Stimulated activated CD8-positive, alpha-beta memory T cell treated with anti-CD3 and anti-CD28 coated beads, Interleukin-4, amount 100 ng/mL, for 1 hour (primary cell): ENCODE data around the gene DCPS.
"Not testable (repeated sequence)": the region's sequence is repeated elsewhere in the genome, so short reads cannot be mapped to it uniquely, and the experiment has no call there.

Experiments
- DNase-seq, 2 donors: peaks; one replicate each; pipeline ENCODE4 v3.0.0-alpha.2; 2020; ENCODE audit warnings: low read depth in 2 of 2, low spot score in 1 of 2

Gene DCPS, protein sequence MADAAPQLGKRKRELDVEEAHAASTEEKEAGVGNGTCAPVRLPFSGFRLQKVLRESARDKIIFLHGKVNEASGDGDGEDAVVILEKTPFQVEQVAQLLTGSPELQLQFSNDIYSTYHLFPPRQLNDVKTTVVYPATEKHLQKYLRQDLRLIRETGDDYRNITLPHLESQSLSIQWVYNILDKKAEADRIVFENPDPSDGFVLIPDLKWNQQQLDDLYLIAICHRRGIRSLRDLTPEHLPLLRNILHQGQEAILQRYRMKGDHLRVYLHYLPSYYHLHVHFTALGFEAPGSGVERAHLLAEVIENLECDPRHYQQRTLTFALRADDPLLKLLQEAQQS

DNA sequence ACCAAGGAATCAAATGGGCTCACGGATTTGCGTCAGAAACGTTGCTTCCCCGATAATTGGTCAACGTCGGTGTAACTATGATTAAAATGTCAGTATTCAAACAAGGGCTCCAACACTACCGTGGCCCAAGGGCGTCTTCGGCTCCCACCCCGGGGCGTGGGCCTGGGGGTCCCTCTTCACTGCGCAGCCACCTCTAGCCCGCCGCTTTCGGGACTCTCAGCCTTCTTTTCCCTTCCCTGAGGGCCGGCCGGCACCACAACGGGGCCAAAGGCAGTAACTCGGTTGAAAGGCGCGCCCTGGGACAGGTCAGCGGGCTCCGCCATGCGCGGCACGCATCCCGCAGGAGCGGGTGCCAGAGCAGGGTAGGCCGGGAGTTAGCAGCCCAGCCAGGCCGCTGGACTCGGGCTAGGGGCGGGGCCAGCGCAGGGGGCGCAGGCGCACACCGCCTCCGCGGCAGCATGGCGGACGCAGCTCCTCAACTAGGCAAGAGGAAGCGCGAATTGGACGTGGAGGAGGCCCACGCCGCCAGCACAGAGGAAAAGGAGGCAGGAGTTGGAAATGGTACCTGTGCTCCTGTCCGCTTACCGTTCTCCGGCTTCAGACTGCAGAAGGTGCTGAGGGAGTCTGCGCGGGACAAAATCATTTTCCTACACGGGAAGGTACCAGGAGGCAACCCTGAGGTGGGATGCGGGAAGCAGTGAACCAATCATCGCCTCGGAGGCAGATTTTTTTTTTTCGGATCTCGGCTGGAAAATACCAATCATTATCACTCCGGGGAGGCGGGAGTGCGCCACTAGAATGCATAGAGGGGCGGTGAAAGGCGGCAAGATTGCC lies at the start of gene DCPS:
TSS of gene DCPS (plus strand) at position 438 of the 834 bp plus-strand sequence. CDS start at position 459, 21 bp downstream.
- DNase-seq, result peak; percentile 68

DNA sequence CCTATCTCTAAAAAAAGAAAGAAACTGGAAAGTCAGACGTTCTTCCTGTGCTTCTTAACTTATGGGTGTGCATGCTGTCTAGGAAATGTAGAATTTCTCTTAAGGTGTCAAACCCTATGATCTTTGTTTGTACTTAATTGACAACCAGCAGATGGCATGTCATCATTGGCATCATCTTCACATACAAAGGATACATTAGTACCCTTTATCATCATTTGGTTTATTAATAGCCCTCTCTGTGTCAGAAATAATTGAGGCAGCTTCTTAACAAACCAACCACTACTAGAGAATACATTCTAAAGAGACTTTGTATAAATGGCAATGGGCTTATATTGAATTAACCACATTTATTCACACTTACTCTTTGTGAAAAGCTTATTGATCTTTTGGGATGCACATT lies 49.0 kb upstream of the DCPS start:
- no peak for DNase-seq

DNA sequence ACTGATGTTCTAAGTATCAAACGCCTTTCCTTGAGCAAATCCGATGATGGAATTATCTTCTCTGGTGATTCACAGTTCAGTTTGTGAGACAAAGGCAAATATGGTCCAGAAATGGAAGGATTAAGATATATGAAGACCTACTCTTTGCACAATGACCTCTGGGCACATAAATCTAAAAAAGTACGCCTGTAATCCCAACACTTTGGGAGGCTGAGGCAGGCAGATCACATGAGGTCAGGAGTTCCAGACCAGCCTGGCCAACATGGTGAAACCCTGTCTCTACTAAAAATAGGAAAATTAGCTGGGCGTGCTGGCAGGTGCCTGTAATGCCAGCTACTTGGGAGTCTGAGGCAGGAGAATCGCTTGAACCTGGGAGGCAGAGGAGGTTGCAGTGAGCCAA lies 48.4 kb upstream of the DCPS start:
- not testable (repeated sequence) for DNase-seq

DNA sequence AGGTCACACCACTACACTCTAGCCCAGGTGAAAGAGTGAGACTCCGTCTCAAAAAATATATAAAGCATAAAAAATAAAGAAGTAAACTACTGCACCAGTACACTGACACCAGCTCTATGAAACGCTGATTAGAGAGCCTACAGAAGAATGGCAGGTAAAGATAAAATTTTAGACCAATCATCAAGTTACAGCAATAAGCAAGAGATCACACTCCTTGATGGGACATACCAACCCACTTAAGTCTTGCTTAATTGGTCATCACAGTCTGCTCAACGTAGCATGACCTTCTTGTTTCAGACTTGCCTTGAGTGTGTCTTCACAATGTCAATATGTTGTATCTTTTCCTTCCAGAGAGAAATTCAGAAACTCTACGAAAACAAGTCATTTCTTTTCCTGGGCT lies 47.6 kb upstream of the DCPS start:
- DNase-seq, result no peak

DNA sequence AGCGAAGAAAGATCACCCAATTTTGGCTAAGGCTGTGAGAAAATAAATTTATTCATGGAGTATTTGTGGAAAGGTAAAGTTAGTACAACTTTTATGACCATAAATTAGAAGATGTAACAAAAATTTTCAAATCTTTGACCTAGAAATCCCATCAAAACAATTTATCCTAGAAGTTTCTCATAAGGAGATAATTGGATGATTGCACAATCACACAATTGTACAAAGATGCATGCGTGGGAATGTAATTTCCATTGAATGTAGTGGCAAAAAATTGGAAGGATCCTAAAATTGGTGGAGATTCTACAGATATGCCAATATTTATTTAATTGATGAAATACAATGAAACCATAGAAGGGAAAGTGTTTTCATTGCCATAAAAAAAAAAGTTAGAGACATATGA lies 46.7 kb upstream of the DCPS start:
- no peak for DNase-seq

DNA sequence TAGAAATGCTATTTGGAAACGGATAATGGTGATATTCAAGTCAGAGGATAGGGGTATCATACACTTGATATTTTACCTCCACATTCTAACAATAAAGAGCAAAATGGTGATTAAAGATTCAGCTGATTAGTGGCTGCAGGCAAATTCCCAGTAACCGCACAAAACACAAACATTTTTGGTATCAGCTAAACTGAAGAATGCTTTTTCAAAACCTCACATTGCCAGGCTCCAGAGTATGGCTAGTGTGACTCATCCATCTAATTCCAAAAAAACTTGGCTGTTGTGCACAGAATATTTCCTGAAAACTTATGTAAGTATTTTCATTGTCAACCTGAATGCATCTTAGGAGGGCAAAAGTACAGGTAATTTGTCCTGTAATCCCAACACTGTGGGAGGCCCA lies 46.1 kb upstream of the DCPS start:
- no peak for DNase-seq

DNA sequence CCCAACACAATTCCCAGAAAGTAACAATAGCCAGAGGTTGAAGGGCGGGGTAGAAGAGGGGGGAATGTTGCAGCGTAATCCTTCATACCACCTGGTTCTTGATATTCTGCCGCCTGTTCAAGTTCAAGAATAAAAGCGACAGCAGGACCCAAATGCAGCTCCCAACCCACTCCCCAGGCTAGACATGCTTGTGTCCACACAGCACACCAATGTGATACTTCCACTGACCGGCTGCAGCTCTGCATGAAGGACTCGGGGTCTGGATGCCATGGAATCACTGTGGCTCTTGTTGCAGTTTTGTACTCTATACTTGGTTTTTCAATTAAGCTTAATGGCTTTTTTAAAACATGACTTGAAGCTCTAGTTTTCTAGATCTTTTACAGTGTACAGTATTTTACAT lies 41.6 kb upstream of the DCPS start:
- DNase-seq, result no peak

DNA sequence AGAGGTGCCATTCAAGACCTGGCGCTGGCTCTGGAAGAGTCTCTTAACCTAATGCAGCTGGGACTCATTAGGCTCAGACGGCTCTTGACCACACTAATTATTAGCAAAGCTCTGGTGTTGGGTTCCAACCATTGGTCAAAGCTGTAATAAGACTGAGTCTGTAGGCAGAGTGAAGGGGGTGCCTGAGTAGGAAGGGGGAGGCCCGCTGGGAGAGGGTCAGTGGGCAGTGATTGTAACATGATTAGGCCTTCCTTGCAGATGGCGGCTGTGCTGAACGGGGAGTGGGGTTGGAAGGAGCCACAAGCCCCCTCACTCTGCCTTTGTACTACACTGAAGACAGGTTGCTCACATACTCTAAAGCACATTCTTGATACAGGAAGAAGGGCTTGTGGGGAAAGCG lies 40.4 kb upstream of the DCPS start:
- no peak for DNase-seq

DNA sequence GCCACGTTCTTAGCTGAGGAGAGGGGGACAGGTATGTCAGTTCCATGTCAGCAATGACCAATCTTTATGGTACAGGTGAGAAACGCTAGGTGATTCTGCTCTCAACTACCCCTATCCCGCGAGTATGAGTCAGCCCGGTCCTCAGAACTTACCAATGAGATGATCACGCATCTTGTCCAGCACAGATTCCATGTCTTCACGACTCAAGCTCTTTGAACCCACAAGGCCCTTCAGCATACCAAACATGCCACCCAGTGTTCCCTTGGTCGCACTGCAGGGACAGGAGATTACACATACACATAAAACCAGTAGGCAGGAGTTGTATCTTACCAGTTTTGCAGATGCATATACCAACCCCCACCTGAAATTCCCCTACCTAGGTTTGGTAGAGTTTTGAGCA lies 38.0 kb upstream of the DCPS start:
- DNase-seq, result no peak

DNA sequence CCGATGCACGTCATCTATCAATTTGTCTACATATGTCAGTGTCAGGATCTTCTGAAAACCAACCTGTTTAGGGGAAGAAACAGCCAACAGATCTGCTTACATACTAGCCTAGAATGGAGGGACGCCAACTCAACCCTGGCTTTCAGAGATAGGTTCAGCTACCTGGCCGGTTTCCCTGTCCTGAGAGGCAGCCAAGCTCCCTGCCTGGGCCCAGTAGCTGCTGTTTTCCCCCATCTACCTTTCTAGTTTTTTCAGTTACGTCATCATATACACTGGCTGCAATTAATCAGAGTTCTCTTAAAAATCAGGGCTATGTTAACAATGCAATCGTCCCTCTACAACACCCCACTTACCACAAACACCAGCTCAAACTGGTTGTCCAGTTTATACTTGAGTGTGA lies 36.2 kb upstream of the DCPS start:
- no peak for DNase-seq

DNA sequence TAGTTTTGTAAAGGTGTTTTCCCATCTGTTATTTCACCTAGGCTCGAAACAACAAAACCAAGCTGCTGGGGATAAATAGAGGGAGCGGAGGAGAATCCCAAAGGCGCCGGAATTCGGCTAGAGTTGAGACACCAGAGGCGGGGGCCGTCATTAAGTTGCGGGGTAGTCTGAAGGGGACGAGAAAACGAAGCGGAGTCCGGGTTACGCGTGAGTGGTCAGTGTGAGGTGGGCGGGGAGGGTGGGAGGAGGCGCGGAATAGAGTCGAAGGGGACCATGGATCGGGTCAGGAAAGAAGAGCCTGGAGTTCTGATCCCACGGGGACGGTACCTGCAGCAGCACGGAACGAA lies 35.5 kb upstream of the DCPS start:
- DNase-seq, result no peak

DNA sequence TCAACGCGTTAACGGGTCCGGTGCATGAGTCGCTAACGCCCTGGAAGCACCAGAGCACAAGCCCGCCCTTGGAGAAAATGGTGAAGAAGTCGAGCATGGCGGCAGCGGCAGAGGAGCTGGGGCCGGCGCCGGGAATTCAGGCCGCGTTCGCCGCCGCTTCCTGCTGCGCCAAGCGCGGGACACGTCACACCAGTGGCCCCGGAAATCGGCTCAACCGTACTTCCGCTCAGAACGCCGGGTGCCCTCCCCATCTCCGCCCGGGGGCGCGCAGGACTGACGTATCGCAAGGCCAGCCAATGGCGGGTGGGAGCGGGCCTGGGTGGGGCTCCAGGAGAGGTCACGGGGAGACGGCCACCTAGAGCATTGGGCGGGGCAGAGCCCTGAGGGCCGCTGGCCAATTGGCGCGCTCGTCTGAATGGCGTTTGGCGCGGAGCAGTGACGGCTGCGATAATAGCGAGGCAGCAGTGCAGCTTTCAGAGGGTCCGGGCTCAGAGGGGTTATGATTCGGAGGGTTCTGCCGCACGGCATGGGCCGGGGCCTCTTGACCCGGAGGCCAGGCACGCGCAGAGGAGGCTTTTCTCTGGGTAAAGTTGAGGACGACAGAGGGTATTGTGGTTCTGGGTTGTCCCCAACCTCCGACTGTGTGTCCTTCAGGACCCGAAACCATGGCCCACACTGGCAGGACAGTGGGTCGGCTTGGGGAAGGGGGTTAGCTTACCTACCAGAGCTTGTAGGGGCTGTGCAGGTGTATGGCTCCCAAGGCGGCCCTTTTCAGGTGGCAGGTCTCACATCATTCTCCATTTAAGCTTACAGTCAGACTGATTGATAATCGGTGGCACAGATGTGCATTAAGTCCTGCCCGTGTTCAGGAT lies 34.9 kb upstream of the DCPS start, which contains the start of the genes FOXRED1 and SRPRA:
TSS of gene FOXRED1 (plus strand) at position 447 of the 872 bp plus-strand sequence. CDS start at position 500, 53 bp downstream.
TSS of gene SRPRA (minus strand) at position 188 of the 872 bp plus-strand sequence. CDS start at position 97, 91 bp downstream.
- peak; percentile 98 to 100 for DNase-seq

DNA sequence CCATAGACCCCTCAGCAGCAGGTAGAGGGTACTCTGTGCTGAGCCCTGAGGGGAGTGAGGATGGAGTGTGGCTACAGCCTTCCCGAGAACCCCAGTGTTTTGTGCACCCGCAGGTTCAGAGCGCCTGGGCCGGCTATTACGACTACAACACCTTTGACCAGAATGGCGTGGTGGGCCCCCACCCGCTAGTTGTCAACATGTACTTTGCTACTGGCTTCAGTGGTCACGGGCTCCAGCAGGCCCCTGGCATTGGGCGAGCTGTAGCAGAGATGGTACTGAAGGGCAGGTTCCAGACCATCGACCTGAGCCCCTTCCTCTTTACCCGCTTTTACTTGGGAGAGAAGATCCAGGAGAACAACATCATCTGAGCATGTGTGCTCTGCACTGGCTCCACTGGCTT lies 26.5 kb upstream of the DCPS start:
- DNase-seq, result no peak

DNA sequence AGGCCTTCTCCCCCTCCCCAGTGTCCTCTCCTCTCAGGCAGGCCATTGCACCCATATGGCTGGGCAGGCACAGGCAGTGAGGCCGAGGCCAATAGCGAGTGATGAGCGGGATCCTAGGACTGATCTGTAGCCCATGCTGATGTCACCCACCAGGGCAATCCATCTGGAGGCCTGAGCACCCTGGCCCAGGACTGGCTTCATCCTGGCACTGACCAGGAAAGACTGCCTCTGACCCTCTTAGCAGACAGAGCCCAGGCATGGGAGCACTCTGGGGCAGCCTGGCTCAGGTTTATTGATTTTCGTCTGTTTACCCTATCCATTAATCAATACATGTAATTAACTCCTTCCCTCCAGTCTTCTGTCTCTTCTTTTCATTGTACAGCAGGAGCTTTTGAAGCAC lies 26.1 kb upstream of the DCPS start:
- DNase-seq, result no peak

DNA sequence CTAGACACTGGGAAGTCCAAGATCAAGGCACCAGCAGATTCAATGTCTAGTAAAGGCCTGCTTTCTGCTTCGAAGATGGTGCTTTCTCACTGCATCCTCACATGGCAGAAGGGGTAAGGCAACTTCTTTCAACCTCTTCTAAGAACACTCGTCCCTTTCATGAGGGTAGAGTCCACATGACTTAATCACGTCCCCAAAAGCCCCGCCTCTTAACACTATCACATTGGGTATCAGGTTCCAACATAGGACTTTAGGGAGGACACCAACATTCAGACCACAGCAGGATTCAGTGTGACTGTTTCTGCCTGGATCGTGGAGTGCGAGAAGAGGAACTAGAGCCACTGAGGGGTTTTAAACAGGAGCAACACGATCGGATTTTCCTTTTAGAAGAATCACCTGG lies 24.7 kb upstream of the DCPS start:
- DNase-seq, result no peak

DNA sequence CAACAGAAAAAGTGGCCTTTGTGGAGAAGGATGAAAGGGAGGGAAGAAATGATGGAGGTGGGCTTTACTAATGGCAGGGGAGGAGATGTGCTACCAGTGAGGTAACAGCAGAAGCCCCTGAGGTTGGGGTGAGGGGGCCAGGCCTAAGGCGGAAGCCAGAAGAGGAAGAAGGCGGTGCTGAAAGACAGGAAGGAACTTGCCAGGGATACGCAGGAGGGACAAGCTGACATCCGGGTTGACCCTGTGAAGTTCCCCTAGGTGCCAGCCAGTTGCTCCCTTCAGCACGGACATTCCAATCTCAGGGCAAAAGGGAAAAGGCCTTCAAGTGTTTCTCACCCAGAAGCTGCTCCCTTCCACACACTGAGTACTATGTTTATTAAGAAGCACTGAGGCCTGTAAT lies 23.3 kb upstream of the DCPS start:
- no peak for DNase-seq

DNA sequence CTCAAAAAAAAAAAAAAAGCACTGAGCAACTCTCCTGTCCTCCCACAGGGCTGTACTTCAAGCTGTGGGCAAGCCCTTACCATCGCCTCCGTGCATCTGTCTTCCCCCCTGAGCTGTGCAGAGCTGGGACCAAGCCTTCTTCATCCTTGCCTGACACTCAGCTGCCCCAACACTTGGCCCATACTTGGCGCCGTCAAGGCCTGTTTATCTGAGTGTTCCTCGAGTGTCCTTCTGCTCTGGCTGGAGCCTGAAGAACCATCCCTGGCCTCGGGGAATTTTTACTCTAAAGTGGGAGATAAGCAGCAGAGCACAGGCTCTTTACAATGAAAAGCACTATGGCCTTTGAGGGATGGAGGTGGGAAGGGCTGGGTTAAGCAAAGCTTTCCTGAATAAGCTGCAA lies 22.6 kb upstream of the DCPS start:
- DNase-seq, result no peak

DNA sequence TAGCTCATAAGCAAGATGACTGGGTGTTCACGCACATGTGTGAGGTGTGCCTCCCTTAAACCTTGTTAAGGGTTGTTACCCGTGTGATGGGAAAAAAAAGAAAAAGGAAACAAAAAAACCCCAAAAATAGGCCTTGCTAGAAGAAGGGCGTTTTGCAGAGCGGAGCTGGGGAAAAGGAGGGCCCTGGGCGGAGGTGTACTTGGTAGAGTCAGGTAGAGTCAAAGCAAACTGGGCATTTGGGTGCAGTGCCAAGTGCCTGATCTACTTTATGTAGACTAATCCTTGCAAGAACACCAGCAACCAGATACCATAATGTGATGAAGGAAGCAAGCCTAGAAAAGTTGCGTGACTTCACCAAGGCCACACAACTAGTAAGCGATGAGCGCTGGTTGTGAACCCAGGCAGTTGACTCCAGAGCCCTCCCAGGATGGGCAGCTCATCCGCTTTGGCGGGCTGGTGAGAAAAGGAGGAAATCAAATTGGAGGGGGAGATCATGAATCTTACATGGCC lies 22.1 kb upstream of the DCPS start:
- DNase-seq, result no peak

DNA sequence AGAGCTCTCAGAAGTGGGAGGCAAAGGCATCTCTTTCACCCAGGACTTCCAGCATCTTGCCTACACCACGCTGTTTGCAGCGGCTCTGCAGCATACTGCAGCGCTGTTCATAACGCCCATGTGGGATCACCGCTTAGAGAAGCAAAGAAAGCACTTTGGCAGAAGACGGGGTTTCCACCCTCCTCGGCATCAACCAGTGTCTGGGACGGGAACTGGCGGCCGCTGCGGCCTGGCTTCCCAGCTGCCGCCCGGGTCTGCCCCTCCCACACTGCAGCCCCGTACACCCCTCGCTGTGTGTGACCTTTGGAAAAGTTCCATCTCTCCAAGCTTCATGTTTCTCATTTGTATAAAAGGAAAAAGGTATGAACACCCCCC lies 21.5 kb upstream of the DCPS start:
- no peak for DNase-seq

DNA sequence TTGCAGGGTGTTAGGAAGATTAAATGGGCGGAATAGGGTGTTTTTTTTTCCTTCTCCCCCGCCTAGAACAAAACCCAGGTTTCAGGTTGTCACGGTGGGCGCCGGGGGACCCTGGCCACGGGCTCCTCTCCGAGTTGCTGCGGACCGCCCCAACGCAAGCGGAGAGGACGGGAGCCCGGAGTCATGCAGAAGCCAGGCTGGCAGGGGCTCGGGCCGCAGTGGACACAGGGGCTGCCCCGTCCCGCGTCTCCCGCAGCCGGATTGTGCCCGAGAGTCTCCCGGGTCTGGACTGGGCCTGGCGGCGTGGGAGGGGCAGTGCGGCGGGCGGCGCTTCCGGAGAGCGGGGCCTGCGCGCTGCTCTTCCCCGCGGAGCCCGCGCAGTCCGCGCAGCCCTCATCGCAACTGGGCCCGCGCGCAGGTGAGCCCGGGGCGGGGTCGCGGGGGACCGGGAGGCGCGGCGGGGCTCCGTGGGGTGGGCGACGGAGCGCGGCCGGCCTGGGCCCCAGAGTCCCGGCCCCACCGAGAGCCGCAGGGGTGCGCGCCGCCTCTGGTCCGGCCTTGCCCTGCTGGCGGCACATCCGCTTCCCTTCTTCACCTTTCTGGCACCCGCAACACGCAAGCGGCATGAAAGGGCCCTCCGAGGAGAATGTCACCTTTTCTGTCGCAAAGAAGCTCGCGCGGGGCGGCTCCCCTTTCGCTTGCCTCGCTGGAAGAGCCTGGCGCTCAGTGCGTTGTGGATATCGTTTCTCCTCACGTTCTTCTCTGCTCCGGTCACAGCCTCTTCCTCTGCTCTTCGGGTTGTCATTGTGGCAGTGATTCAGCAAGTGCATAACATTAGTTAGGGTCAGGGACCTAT lies 20.9 kb upstream of the DCPS start, which contains the start of gene TIRAP:
TSS of gene TIRAP (plus strand) at position 358 of the 856 bp plus-strand sequence. CDS start 7,802 bp downstream, outside the sequence.
- peak; percentile 24 to 34 for DNase-seq
